Smooth muscle cell (in vitro differentiated cells): Measurements from ENCODE around the gene TCEA3. TPM values are rescaled to one million over a fixed set of nuclear protein-coding genes. Genes with fewer than 3 reads are reported as not detected.

Experiments
- DNase-seq: peaks from one replicate; lab custom pipeline; 2025; ENCODE audit not compliant: unreplicated experiment; lab: John Stamatoyannopoulos, UW
- H2AFZ ChIP-seq: fragments of 200-600 bp; sonication (generic); 2 replicates; pipeline ENCODE4 v1.6.0; 2016; ENCODE audit warnings: antibody characterized with exemption, low read depth, mild to moderate bottlenecking
- H3F3A ChIP-seq: fragments of 200-600 bp; sonication (generic); 2 replicates; pipeline ENCODE4 v1.6.0; 2017; ENCODE audit warnings: antibody characterized with exemption, low read depth
- H3K27ac ChIP-seq: fragments of 200-600 bp; sonication (generic); 2 replicates; pipeline ENCODE4 v1.5.1; 2016; ENCODE audit warnings: low read depth, mild to moderate bottlenecking
- H3K27me3 ChIP-seq: fragments of 200-600 bp; sonication (generic); 2 replicates; pipeline ENCODE4 v1.6.1; 2016; ENCODE audit warnings: low read depth, mild to moderate bottlenecking
- H3K36me3 ChIP-seq: fragments of 200-600 bp; sonication (generic); 2 replicates; pipeline ENCODE4 v1.5.1; 2016; ENCODE audit warnings: low read depth
- H3K4me1 ChIP-seq: fragments of 200-600 bp; sonication (generic); 2 replicates; pipeline ENCODE4 v1.5.1; 2016; ENCODE audit warnings: low read depth
- H3K4me2 ChIP-seq: fragments of 200-600 bp; sonication (generic); 2 replicates; pipeline ENCODE4 v1.6.0; 2016; ENCODE audit warnings: mild to moderate bottlenecking
- H3K4me3 ChIP-seq: fragments of 200-600 bp; sonication (generic); 2 replicates; pipeline ENCODE4 v1.5.1; 2016; ENCODE audit warnings: mild to moderate bottlenecking
- H3K79me2 ChIP-seq: fragments of 200-600 bp; sonication (generic); 2 replicates; pipeline ENCODE4 v1.6.0; 2016; ENCODE audit warnings: low read depth, mild to moderate bottlenecking
- H3K9ac ChIP-seq: fragments of 200-600 bp; sonication (generic); 2 replicates; pipeline ENCODE4 v1.6.0; 2016; ENCODE audit warnings: low read depth
- H3K9me3 ChIP-seq: fragments of 200-600 bp; sonication (generic); replicated peaks from 2 replicates; pipeline ENCODE4 v1.5.1; 2016; ENCODE audit warnings: low read depth
- H4K20me1 ChIP-seq: fragments of 200-600 bp; sonication (generic); 2 replicates; pipeline ENCODE4 v1.6.0; 2016; ENCODE audit warnings: low read depth
- CTCF ChIP-seq: fragments of 200-600 bp; sonication (generic); IDR thresholded peaks from 2 replicates; pipeline ENCODE4 v1.5.1; 2017; ENCODE audit warnings: borderline replicate concordance, mild to moderate bottlenecking, antibody characterized with exemption; ENCODE audit not compliant: insufficient read depth, poor library complexity, severe bottlenecking
- WGBS: methylation state at CpG from one replicate; pipeline ENCODE4 v1.1.7; 2016; ENCODE audit warnings: low lambda C conversion rate; 5-methylcytosine and 5-hydroxymethylcytosine counted together
- polyA plus RNA-seq: library from polyadenylated mRNA; unstranded; fragments of >200 nt; fragmentation: Nextera tagmentation; extraction: Ambion mirVana; gene quantifications from 2 replicates; pipeline ENCODE4 v1.2.1, GENCODE V29; 2016
- total RNA-seq: library from RNA; depleted of rRNA; stranded (reverse); fragments of >200 nt; gene quantifications from 2 replicates; pipeline ENCODE4 v1.2.3, GENCODE V29; 2014

The TCEA3 gene
- total and polyA plus RNA-seq, 2 experiments from 2014 or later: 8.2 to 19.2 TPM

- no peak for DNase-seq
- Histone ChIP-seq H3K4me3 (no peak overlapping the region), H4K20me1 (no peaks in the 10 kb centered on the region), H3K4me2 (no peak overlapping the region), H3F3A (peaks cover 3% of the 10 kb centered on the region), H3K36me3 (no peaks in the 10 kb centered on the region), H3K9ac (no peak overlapping the region), H3K79me2 (no peaks in the 10 kb centered on the region), H3K27ac (no peak overlapping the region), H3K4me1 (peaks cover 8% of the 10 kb centered on the region), H2AFZ (no peak overlapping the region), H3K9me3 (no peaks in the 10 kb centered on the region), H3K27me3 (no peaks in the 10 kb centered on the region)
- WGBS: 80% methylated on average over 2 of the region's 2 CpGs
- no peak for TF ChIP-seq CTCF
Observed at GRCh38 chr1:23426828-23427227, 2.3 kb upstream of the TCEA3 start.

DNA sequence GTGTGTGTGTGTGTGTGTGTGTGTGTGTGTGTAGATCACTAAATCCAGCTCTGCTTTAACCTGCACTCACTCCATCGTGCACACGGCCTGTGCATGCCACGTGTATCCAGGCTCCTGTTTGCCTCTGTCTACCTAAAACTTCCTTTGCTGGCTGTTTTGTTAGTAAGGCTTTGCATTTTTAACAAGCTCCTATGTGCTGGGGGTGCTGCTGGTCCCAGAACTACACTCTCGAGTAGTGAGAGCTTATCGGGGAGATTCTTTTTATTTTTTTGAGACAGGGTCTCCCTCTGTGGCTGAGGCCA, 596 bp upstream of the TCEA3 start:
- Histone ChIP-seq H2AFZ (peak overlapping the region; percentile 84), H3K9ac (no peak overlapping the region), H3K27me3 (no peaks in the 10 kb centered on the region), H4K20me1 (no peaks in the 10 kb centered on the region), H3K4me2 (peak overlapping the region; percentile 97), H3K4me1 (peaks cover 8% of the 10 kb centered on the region), H3F3A (peaks cover 3% of the 10 kb centered on the region), H3K4me3 (peak overlapping the region; percentile 60), H3K27ac (no peak overlapping the region), H3K9me3 (no peaks in the 10 kb centered on the region), H3K79me2 (no peaks in the 10 kb centered on the region), H3K36me3 (no peaks in the 10 kb centered on the region)
- no peak for DNase-seq
- 32% methylated on average over 5 of the region's 5 CpGs for WGBS
- TF ChIP-seq CTCF: no peak

DNA sequence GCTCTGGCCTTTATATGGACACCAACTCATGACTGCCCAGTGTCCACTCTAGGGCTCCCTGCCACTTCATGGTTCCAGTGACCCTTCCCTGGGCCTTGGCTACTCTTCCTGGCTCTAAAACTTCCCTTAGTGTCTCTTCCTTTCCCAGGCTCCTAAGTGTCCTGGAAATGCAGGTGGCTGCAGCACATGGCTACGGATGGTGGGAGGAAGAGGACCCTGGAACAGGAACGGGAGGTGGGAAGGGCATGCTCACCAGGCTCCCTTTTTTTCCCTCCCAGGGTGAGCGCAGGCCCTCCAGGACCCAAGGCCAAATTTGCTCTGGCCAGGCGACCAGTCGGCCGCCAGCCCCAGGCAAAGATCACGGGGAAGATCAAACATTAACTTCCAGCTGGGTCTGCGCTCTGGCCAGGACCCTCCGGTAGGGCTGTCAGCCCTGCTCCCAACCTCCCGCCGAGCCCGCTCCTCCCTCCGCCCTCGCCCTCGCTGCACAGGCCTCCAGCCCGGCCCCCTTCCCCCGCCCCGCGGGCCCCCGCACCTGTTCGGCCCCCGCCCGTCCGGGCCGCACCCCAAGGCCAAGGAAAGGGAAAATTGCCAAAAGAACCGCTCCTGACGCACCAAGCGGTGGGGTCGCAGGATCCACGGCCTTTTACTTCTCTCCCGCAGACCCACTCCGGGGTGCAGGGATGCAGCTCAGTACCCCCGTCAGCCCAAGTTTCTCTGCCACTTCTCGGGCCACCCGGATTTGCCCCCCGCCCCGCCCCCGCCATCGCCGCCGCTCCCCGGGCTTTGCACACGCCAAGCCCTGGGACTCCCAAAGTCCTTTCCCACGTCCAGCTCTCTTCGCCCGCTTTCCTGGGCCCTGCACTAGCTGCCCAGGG, 894 bp downstream of the TCEA3 start:
- TF ChIP-seq CTCF: no peak
- Histone ChIP-seq H3K79me2 (no peaks in the 10 kb centered on the region), H3K9me3 (no peaks in the 10 kb centered on the region), H3K27me3 (no peaks in the 10 kb centered on the region), H3K27ac (no peak overlapping the region), H3K4me3 (peak overlapping the region; percentile 60), H3K4me2 (peak overlapping the region; percentile 97), H2AFZ (peak overlapping the region; percentile 84), H3K4me1 (peaks cover 8% of the 10 kb centered on the region), H3K36me3 (no peaks in the 10 kb centered on the region), H4K20me1 (no peaks in the 10 kb centered on the region), H3F3A (peaks cover 3% of the 10 kb centered on the region), H3K9ac (no peak overlapping the region)
- WGBS: 18% methylated on average over 32 of the region's 46 CpGs
- no peak for DNase-seq

DNA sequence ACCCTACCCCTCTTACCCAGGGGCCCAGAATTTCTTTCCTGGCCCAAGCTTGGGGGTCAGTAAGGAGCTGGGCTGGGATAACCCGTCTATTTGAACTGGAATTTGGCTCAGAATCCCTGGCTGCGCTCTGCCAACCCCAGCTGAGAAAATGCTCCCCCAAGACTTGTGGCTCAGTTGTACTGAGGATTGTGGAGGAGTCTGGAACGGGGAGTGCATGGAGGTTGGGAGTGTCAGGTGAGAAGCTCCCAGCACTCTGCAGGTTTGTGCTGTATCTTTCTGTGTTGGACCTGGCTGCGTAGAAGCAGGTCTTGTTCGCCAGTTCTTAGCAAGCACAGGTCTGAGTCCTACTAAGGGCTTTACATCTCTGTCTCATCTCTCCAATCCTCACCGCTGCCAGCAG, 1.6 kb downstream of the TCEA3 start:
- Histone ChIP-seq H3K4me1 (peaks cover 8% of the 10 kb centered on the region), H3K9me3 (no peaks in the 10 kb centered on the region), H3K4me3 (peak overlapping the region; percentile 60), H4K20me1 (no peaks in the 10 kb centered on the region), H3K79me2 (no peaks in the 10 kb centered on the region), H3K9ac (no peak overlapping the region), H3K36me3 (no peaks in the 10 kb centered on the region), H3K27me3 (no peaks in the 10 kb centered on the region), H3K27ac (no peak overlapping the region), H3K4me2 (peak overlapping the region; percentile 97), H3F3A (peaks cover 3% of the 10 kb centered on the region), H2AFZ (no peak overlapping the region)
- DNase-seq: no peak
- TF ChIP-seq CTCF: no peak
- WGBS: 85% methylated on average over 5 of the region's 6 CpGs
